HG02623 (cell line): ENCODE data around the gene KRT82.
"Not testable (repeated sequence)": the region's sequence is repeated elsewhere in the genome, so short reads cannot be mapped to it uniquely, and the experiment has no call there.

ENCODE experiments used
- ATAC-seq: cut with Tn5 transposase; IDR thresholded peaks from one replicate; pipeline ENCODE4 v1.9.1; 2021; ENCODE audit warnings: moderate library complexity; ENCODE audit not compliant: unreplicated experiment

The KRT82 gene

DNA sequence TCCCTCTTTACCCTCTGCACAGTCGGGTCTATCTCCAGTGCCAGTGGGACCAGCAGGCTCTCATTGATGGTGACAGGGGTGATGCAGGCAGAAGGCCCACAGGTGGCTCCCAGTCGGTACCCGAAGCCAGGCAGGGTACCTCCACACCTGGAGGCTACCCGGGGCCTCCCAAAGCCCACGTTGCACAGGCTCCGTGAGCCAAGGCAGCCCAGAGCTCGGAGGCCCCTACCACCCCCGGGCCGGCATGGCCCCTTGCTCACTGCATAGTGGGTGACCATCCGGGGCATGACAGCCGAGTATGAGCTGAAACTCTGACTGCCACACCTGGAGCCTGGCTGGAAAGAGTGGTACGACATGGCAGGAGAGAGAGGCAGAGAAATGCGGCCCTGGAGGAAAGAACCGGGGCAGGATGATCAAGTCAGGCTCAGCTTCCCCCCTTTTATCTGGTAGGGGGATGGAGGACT is at the start of gene KRT82:
Gene KRT82, minus strand, starts transcription at position 414 of the 464 bp plus-strand sequence. Its CDS starts 58 bp downstream, at position 356.
- ATAC-seq = no peak

DNA sequence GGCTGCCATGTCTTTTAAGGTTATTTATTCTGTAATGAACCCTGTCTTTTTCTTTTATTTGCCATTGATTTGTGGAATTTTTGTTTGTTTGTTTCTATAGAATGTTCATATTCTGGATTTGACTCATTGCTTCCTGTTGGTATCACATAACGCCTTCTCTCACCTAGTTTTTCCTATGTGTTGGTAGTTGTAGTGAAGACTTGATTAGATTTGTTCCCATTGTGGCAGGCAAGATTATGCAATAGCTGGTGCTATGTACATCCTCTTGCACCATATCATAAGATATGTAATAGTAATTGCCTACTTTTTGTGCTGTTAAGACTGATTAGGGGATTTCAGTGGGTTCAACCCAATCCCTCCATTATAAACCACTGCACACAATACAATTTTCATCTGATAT is 49.7 kb upstream of the KRT82 start:
- ATAC-seq = no peak

DNA sequence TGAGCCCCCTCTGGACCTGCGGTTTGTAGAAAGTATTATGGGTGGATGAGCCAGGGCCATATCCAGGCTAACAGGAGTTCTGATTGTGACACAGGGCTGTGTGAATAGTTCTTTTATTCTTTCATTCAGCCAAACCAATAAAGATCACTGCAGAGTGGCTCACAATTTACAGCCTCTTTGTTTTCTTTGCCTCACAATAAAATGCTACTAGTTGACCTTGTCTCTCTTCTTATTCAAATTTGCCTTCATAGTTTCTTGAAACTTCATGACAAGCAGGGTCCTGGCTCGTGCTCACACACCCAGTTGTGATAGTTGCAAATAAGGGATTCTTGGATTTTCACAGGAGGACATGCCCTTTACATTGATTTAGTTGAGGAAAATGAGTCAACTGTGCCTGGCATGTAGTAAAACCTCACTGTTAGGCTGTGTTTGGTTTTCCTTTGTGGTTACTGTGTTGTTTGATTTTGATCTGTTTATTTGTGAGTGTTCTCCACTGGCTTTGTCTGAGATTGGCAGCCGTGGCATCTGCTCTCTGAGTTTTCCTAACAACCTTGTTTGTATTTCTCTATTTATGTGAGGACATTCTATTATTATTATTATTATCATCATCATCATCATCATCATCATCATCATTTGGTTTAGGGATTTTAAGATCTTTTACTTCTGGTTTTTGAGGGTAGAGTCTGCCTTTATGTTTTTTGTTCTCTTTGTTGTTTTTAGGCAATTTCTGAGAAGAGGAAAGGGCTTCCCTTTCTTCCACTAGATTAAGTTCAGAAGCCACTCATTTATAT is 48.5 kb upstream of the KRT82 start:
- no peak for ATAC-seq

DNA sequence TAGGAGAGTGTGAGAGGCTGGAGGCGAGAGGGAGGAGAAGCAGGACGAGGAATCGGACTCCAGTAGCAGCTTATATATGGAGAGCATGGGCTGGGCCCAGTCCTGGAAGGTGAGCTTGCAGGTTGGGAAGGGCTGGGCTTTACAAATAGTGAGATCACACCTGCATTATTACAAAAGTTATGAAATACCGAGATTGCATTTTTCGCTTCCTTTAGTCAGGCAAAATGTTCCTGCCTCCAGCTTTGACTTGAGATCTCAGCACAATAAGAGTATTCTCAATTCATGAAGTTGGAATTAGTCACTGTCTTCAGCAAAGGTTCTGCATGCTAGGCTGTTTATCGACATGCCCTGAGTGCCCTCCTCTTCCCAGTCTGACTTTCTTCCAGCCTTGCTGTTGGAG is 46.0 kb upstream of the KRT82 start, which contains the start of gene KRT6B:
Gene KRT6B, minus strand, starts transcription at position 46 of the 400 bp plus-strand sequence. CDS start 68 bp downstream, outside the sequence.
- no peak for ATAC-seq

DNA sequence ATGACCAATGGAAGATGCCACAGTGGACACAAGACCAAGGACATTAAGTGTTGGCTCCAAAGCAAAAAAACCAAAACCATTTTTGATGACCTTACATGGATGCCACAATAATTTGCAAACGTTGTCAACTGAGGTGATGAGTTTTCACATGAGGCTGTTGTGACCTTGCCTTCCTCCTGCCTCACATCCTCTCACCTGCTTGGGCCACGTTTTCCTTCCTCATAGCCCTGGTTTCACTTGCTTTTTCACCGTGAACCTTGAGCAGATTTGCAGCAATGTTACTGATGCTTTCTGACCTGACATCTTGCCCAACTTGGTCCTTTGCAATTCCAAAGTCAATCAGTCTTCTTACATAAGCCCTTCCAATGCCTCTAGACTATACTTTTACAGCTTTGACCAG is 42.1 kb upstream of the KRT82 start:
- ATAC-seq = no peak

DNA sequence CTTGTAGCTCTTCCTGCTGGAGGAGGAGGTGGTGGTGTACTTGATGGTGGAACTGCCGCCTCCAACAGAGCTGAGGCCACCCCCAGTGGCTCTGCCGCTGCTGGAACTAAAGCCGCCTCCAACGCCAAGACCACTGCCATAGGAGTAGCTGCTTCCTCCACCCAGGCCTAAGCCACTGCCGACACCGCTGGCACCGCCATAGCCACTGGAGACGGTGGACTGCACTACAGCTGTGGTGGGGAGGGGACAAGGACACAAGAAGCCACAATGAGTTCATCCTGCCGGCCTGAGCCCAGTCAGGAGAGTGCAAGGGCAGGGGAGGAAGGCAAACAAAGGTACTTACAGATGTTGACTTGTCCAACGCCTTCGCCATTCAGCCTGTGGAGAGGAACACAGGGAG is 41.1 kb upstream of the KRT82 start:
- not testable (repeated sequence) for ATAC-seq

DNA sequence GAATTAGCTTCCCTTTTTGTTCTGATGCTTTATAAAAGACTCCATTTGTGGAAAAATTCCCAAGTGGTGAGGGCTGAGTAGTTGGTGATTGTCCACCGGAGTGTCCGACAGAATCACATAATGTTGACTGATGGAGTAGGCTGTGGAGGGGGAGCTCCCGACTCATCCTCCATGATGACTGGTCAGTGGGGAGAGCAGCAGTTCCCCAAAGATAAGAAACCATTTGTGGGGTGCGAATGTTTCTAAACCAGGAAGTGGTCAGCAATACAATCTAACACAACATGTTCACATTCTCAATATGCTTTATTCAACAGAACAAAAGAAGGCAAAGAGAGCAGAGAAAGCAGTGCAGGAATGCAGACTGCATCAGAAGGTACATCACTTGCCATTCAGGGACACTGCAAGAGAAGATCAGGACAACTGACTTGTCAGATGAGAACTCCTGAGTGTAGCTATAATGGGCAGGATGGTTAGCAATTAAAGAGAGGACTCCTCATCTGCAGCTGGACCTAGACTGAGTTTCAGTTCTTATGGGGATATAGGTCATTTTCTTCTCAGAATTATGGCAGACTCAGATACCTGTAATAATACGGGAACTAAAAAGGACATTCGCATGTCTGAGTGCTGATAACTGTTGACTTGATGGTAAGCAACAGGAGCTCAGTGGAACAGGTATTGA is 40.4 kb upstream of the KRT82 start:
- ATAC-seq = no peak

DNA sequence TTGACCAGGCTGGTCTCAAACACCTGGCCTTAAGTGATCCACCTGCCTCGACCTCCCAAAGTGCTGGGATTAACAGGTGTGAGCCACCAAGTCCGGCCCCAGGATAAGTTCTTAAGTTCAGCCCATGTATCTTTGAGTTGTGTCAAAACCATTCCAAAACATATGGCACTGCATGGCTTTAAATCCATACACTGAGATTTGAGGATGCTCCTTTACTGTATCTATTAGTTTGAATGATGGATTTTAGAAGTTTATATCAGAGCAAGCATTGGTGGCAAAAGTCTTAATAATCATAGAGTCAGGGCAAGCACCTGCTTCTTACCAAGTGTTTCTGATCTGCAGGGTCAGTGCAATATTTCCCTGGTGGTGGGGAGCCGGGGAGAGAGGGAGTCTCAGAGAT is 39.7 kb upstream of the KRT82 start:
- no peak for ATAC-seq

DNA sequence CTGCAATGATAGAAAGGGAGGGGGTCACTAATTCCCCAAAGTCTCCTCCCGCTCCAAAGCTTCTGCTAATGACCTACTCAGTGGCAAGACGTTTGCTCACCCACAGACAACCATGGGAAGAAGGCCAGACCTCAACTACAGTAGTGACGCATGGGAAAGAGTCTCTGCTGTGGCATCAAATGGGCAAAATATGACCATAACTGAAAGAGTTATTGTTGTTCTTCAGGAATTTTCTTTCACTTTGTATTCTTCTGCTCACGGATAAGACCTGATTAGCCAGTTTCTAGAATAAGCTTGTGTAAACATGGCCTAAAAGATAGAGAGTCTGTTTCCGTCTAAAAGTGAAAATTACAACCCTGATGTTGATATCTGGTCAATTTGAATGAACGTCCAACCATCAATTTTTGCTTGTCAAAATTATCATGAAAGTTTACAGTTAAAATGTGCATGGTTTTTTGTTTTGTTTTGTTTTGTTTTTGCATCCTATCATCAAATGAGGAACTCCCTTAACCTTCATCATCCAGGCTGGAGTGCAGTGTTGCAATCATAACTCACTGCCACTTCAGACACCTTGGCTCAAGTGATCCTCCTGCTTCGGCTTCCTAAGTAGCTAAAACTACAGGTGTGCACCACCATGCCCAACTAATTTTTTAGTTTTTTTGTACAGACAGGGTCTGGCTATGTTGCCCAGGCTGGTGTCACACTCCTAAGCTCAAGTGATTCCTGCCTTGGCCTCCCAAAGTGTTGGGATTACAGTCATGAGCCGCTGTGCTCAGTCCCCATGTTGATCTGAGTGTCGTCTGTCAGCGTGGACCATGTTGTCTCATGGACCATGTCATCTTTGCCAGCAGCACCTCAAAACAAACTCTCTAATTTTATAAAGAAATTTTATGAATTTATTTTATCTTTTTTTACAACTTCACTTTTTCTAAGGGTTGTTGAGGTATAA is 38.8 kb upstream of the KRT82 start:
- no peak for ATAC-seq

DNA sequence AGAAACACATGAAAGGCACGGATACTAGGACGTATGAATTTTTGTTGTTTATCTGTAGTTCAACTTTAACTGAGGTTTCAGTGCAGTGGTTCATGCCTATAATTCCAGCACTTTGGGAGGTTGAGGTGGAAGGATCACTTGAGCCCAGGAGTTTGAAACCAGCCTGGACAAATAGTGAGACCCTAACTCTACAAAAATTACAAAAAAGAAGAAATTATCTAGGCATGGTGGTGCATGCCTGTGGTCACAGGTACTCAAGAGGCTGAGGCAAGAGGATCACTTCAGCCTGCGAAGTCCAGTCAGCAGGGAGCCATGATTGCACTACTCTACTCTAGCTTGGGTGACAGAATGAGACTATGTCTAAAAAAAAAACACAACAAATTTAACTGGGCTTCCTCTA is 37.8 kb upstream of the KRT82 start:
- ATAC-seq = no peak

DNA sequence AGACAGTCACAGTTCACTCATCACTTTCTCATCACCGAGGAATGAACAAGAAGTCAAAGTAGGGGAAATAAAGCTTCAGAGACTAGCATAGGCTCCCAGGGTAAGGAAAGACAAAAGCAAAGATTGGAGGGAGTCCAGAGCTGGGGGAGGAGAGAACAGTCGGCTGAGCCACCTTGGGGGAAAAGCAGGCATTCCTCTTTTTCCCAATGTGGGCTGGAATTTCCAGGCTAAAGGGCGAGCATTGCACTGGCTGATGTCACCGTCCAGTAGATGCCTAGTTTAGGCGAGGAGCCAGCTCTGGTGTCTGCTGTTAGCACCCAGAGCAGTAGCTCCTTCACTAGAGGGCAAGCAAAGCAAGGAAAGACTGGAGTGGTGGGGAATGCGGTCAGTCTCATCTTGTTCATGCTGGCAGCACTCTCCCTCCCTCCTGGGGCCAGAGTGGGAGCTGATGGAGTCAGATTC is 36.5 kb upstream of the KRT82 start:
- no peak for ATAC-seq

DNA sequence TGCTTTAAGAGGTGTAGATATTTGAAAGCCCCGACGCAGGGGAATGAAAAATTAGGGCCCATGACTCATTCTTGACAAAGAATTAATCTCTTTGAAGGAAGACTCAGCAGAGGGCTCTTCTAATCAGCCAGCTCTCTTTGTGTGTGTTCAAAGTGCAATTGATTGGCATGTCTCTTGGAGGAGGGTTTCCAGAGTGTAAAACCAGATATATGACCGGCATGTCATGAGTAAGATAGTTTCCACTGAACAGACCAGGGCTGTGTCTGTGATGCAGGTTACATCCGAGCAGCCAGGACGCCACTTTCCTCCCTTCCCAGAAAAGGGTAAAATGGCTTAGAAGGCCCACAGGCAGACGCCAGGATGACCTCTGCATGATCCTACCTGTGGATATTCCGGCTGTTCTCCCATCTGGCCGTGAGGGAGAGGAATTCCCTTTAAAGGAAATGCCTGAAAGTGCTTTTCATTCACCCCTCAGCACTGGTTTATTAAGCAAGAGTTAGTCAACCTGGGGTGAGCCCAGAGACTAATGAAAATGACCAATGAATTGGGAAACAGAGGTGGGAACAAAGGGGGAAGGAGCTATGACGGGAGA is 35.3 kb upstream of the KRT82 start:
- ATAC-seq = no peak

DNA sequence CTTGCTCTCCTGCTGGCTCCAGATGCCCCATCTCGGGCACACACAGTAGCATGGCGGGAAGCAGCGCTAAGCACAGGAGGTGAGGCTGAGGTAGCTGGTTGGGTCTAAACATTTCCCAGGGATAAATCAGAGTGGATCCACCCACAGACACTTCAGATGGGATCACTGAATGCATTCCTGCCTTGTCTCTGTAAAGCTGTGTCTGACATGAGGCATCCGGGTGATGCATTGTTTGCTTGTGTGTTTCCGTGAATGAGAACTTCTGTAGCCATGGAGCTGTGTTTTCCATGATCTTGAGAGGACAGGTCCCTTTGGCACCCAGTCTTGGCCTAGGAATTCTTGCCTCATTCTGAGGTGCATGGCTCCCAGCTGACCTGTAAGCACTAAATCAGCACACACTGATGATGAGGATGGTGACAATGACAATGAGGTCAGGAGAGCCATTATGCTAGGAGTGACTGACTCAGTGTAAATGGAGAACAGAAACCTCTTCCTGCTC is 34.7 kb upstream of the KRT82 start:
- no peak for ATAC-seq

DNA sequence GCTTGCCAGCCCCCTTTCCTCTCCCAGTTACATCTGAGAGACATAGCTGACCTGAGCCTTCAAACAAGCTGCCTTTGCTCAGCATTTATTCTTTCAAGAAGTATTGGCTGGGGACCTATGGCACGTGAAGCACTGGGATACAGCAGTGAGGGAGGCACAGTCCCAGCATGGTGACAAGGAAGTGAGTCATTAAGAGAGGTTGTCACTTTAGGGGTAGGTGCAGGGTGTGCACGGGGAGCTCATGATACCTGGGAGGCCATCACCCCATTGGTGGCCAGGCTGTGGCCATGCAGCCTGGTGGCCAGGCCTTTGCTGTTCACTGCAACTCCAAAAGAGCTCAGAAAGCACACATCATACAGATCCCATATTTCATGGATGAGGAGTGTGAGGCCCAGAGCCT is 33.7 kb upstream of the KRT82 start:
- ATAC-seq = no peak

DNA sequence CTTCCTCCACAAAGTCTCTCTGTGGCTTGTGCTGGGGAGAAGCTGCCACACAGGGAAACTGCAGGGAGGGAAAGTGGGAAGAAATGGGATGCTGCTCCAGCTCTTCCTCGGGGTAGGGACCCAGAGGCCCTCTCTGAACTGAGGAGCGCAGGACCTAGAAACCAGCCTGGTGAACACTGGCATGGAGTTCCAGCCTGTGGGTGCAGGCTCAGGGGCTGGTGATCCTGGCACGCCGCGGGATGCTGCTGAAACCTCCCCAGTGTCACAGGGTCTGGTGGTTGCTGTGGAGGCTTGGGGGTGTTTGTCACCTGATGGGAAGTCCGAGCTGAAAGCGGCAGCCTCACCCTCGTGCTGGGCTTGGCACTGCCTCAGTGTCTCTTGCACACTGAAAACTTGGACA is 33.3 kb upstream of the KRT82 start:
- ATAC-seq = no peak

DNA sequence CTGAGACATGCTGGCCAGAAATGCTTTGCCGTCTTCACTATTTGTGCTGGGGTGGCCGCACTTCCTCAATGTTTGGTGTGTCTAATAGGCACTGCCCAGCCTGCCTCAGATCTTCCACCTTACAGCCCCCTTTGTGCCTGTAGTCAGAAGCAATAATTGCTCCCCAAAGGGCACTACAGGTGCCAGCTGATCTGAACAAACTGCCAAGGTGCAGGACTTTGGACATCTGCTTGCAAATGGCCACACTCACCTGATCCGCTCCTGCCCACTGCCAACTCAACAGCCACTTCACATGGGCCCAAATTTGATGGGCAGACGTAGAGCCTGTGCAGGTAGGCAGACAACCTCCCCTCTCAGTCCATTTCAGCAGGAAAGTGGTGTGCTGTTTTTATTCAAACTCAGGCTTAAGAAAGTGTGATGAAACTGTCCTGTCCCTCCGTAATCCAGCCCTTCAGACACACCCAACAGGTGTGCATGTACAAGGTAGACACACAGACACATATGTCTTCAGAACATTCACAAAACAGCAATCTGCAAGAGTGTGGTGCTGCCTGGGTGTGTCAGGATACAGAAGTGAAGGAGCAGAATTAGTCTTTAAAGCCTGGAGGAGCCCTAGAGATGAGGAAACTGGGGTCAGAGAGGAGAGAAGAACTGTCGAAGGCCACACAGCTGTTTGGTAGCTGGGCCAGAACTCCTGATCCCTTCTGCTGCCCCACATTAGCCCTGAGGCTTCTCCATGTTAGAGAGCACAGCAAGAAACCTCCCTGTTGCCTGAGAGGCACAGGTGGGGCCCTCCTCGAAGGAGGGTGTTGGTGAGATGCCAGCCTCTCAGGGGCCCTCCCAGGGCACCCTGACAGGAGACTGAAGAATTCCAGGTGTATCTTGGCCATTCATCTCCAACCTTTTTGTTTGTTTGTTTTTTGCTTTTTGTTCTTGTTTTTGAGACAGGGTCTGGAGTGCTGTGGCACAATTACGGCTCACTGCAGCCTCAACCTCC is 32.5 kb upstream of the KRT82 start:
- no peak for ATAC-seq

DNA sequence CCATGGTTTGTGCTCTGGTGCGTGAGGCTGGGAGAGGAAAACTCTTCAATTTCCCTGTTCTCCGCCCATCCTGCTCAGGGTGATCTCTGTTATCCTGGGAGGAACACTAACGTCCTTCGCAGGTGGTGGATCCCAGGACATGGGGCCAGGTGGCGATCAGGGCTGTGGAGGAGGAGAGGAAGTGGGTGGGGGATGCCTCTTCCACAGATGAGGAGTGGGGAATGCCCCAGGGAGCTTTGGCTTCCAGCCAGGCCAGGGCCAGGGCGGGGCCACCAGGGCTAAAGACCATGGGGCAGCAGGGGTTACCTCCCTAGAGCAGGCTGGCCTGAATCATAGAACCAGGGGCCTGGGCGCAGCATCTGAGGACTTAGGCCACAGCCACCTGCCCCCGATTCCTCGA is 31.4 kb upstream of the KRT82 start:
- no peak for ATAC-seq

DNA sequence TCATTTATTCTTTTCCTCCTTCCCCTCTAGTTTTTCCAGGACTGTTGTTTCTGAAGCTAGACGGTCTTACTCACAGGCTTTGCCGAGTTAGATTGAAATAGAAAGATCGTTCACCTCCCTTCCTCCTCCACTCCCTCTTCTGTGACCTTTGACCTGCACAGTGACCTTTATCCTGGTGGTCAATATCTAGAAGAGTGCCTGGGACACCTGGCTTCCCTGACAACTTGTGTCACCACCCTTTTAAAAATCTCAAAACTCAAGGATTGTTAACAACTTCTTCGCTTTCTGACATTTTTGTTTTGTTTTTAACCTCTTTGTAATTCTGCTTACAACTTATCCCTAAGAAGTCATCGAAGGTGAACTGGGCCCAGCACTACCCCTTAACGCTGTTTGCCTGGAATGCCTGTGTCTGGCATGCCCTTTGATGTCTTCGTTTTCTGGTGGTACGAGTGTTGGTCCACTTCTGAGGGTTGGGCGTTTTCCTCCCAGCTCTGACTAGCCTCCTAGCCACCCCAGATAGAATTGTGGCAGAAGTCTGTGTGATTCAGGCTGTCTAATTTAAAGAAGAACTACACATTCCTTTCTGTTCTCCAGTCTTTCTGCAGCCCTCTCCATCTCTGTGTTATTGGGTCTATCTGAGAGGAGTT is 30.8 kb upstream of the KRT82 start:
- no peak for ATAC-seq
